NK-92 (cell line): Measurements from ENCODE around the gene GRK5.
"Not testable (repeated sequence)": the region's sequence is repeated elsewhere in the genome, so short reads cannot be mapped to it uniquely, and the experiment has no call there.

ENCODE experiments used
- DNase-seq: peaks from one replicate; lab custom pipeline; 2025; ENCODE audit not compliant: unreplicated experiment; lab: John Stamatoyannopoulos, UW

GRK5 gene

DNA sequence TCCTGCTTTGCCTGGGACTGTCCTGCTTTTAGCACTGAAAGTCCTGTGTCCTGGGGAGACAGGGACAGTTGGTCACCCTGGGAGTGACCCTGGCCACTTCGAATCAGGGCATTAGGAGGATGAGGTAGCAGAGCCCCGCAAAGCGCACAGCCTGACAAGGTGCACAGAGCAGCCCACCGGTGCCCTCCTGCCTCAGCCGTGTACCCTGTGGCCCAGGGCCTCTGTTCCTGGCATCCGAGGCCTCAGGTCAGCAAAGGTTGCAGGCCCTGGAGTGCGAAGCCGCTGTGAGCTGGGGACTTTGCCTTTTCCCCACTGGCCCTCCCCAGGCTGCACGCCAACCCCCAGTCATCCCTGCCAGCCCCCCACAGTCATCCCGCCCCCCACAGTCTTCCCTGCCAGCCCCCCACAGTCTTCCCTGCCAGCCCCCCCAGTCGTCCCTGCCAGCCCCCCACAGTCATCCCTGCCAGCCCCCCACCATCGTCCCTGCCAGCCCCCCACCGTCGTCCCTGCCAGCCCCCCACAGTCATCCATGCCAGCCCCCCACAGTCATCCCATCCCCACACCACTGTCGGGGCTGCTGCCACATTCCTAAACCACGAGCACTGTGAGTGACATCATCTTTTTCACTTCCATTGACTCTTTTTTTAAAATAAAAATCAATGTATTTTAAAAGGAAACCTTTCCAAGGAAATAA, 243.4 kb downstream of the GRK5 start:
- DNase-seq: no peak

DNA sequence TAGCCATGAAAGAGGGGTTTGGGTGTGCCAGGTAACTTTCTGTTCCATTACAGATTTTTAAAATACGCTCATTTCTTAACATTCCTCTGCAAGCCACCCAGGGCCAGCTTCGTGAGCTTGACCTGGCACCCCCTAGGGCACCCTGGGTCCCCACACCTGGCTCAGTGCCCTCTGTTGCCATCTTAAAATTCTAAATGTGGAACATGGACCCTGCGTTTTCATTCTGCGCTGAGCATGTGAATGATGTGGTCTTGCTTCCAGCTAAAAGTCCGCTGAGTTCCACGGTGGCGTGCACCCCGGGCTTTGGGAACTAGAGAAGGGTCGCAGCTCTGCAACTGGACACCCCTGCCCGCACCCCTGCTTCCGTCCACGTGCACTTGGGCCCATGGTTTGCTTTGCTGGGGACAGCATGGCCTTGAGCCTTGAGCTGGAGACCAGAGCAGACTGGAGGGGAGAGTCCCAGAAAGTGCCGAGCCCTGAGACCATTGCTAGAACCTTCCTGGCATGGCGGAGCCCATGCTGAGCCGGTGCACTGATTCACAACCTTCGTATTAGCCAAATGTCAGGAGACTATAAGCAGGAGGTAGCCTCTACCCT, 244.0 kb downstream of the GRK5 start:
- no peak for DNase-seq

- DNase-seq: no peak
These were observed 245.0 kb downstream of the GRK5 start for GRCh38 chr10:119452396-119452795.

DNA sequence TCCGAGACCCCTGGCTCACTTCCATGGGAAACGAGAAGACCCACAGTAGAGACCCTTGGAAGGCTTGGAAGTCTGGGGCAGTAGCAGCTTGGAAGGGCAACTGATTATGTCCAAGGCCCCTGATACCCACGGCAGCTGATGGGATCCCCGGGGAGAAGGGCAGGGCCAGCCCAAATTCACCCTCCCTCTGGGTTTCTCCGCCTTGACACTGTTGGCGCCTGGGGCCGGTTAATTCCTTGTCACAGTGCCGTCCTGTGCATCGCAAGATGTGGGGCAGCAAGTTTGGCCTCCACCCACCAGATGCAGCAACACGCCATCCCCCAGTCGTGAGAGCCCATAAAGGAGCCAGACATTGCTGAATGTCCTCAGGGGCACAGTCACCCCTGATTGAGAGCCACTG, 245.9 kb downstream of the GRK5 start:
- no peak for DNase-seq

- no peak for DNase-seq
These were observed 246.9 kb downstream of the GRK5 start for GRCh38 chr10:119454316-119454715.

GRCh38 chr10:119454990-119455389, 247.6 kb downstream of the GRK5 start:
- DNase-seq: no peak

- no peak for DNase-seq
These were observed 248.5 kb downstream of the GRK5 start for GRCh38 chr10:119455609-119456434.

DNA sequence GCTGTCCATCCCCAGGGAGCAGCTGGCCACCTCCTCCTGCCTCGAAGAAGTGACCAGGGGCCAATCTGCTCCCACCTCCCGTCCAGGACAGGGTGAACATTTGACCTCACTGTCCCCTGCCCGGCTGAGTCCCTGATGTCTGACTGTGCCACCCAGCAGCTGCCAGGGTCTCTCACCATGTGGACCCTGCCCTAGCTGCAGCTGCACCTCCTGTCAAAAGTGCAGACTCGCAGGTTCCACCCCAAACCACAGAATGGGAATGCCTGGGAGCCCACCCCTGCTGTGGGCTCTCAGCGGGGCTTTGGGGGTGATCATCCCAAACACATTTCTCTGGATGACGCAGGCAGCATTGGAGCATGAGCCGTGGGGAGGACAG, 249.1 kb downstream of the GRK5 start:
- no peak for DNase-seq

- no peak for DNase-seq
These were observed 250.8 kb downstream of the GRK5 start for GRCh38 chr10:119457966-119458766.

DNA sequence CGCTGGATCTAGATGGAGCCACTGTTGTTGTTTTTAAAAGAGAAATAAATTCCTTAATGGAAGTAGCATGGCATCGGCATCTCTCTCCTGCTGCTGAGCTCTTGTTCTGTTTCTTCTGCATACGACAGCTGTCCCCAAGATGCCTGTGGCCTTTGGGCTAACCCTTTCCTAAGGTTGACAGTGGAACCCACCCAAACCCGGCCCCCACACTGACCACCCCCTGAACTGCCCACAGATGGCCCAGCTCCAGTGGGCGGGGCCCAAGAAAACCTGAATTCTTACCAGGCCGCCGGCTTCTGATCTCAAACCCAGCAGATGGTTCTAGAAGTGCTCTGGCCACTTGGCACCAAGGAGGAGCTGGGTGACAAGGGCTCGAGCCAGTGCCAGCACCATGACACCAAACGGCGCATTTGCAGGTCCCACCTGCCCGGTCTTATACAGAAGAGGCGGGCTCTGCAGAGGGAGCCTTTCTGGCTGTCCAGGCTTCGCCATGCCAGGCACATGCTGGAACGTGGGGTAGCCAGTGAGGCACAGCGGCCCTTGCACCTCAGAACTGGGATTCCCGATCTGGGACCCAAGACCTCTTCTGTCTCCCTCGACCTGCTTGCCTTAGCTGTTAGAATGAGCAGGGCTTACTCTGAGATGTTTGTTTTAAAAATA, 252.4 kb downstream of the GRK5 start:
- no peak for DNase-seq

- DNase-seq: no peak
These were observed 253.2 kb downstream of the GRK5 start for GRCh38 chr10:119460369-119461195.

DNA sequence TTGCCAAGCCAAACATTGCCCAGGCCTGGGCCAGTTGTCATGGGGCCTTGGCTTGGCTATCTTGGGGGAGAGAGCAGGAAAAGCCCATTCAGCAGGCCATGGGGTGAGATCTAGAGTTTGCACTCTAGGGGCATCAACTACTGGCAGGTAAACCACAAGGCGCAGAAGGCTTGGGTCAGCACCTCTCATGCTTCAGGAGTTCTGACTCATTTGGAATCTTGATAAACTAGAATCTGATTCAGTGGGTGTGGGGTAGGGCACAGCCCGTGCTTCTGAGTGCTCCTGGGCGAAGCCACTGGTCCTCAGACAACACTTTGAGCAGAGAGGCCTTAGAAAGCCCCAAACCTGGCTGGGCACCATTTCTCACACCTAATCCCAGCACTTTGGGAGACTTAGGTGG, 254.0 kb downstream of the GRK5 start:
- DNase-seq: no peak

DNA sequence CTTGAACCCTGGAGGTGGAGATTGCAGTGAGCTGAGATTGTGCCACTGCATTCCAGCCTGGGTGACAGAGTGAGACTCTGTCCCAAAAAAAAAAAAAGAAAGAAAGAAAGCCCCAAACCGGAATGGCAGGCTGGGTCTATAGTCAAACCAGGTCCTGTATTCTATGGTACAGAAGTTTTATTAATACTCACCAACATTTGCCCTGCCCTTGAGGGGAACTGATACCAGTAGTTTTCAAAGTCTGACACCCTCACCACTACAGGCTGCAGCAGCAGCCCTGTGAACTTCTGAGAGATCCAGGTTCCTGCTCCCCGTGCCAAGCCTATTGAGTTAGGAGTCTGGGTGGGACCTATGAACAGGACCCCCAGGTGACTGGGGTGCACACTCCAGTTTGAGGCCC, 254.6 kb downstream of the GRK5 start:
- DNase-seq: no peak

DNA sequence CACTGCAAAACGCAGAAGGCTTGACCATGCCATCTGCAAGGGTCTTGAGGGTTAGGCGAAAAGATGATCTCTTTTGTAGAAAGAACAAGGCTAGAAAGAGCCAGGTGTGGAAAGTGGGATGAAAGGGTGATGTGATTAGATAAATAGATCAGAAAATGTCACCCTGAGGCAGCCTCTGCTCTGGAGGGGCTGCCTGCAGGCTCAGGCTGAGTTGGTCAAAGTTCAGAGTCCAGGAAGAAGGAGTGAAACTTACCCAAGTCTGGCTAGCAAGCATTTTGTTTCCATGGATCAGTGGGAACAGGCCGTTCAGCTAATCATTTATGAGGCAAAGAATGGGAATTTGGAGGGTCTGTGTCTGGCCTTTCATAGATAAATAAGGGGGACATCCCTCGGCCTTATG, 255.4 kb downstream of the GRK5 start:
- no peak for DNase-seq

GRCh38 chr10:119463195-119463594, 255.8 kb downstream of the GRK5 start:
- not testable (repeated sequence) for DNase-seq

GRCh38 chr10:119465085-119465484, 257.7 kb downstream of the GRK5 start:
- DNase-seq: no peak

GRCh38 chr10:119466076-119466475, 258.7 kb downstream of the GRK5 start:
- no peak for DNase-seq

DNA sequence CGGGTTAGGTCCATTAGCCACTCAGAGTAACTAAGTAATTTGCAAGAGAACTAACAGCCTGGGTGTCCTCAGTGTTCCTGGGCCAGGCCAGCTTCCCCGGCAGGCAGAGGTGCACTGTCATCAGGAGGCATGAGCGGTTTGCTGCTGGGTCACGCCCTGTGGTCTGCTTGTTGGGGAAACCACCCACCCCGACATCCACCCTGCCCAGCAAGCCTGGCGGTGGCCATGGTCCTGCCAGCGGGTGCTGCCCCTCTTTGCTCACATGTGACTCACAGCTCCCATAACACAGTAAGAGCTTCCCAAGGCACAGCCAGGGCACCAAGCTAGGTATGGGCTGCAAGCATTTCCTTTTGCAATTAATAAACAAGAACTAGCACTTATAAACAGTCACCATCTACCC, 259.3 kb downstream of the GRK5 start:
- DNase-seq: no peak

- DNase-seq: no peak
These were observed 261.4 kb downstream of the GRK5 start for GRCh38 chr10:119468542-119469324.
